ENCODE measurements around the gene SYNE4. TPM values are rescaled to one million over a fixed set of nuclear protein-coding genes. Genes with fewer than 3 reads are reported as not detected.

Gene SYNE4
- total RNA-seq, 1 experiment from 2014 or later = 0.14 TPM

DNA sequence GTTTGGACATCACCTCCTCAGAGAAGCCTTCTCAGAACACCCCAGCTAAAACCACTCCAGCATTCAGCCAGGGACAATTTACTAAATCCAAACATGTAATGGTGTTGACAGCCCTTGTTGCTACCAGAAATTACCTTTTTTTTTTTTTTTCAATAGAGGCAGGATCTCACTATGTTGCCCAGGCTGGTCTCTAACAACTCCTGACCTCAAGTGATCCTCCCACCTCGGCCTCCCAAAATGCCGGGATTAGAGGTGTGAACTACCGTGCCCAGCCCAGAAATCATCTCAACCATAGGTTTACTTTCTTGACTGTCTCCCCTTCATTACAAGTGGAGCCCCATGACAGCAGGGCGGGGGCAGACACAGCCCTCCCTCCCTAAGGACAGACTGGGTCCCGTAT is 14.8 kb upstream of the SYNE4 start:
- ChIA-PET CTCF (no interaction called here), POLR2A (no interaction called here)
- Mint-ChIP-seq H3K27ac (ENCODE audit: low read depth, unreplicated experiment) (no peak overlapping the region), H3K36me3 (ENCODE audit: insufficient read depth, unreplicated experiment) (peaks cover 14% of the 10 kb centered on the region), H3K27me3 (ENCODE audit: insufficient read depth, unreplicated experiment) (no peaks in the 10 kb centered on the region), H3K4me1 (ENCODE audit: insufficient read depth, unreplicated experiment) (no peaks in the 10 kb centered on the region), H3K9me3 (ENCODE audit: unreplicated experiment) (no peaks in the 10 kb centered on the region), H3K4me3 (ENCODE audit: unreplicated experiment) (no peak overlapping the region)
- no peak for DNase-seq (ENCODE audit: unreplicated experiment)
- no TSS peak for BruUV-seq (replicated peaks)
- intact Hi-C loops (cut with micrococcal nuclease) = no loop called here
- no peak for TF ChIP-seq CTCF (IDR thresholded peaks at IDR 0.05; ENCODE audit: unreplicated experiment)

GRCh38 chr19:36019061-36019670 is 10.6 kb upstream of the SYNE4 start:
- BruUV-seq (replicated peaks) = no TSS peak
- Mint-ChIP-seq H3K27me3 (ENCODE audit: insufficient read depth, unreplicated experiment) (no peaks in the 10 kb centered on the region), H3K4me1 (ENCODE audit: insufficient read depth, unreplicated experiment) (peaks cover 19% of the 10 kb centered on the region), H3K4me3 (ENCODE audit: unreplicated experiment) (no peak overlapping the region), H3K36me3 (ENCODE audit: insufficient read depth, unreplicated experiment) (peaks cover 20% of the 10 kb centered on the region), H3K27ac (ENCODE audit: low read depth, unreplicated experiment) (no peak overlapping the region), H3K9me3 (ENCODE audit: unreplicated experiment) (no peaks in the 10 kb centered on the region)
- ChIA-PET CTCF (no interaction called here), POLR2A (no interaction called here)
- intact Hi-C loops (cut with micrococcal nuclease) = no loop called here
- no peak for DNase-seq (ENCODE audit: unreplicated experiment)
- TF ChIP-seq CTCF (IDR thresholded peaks at IDR 0.05; ENCODE audit: unreplicated experiment) = no peak

DNA sequence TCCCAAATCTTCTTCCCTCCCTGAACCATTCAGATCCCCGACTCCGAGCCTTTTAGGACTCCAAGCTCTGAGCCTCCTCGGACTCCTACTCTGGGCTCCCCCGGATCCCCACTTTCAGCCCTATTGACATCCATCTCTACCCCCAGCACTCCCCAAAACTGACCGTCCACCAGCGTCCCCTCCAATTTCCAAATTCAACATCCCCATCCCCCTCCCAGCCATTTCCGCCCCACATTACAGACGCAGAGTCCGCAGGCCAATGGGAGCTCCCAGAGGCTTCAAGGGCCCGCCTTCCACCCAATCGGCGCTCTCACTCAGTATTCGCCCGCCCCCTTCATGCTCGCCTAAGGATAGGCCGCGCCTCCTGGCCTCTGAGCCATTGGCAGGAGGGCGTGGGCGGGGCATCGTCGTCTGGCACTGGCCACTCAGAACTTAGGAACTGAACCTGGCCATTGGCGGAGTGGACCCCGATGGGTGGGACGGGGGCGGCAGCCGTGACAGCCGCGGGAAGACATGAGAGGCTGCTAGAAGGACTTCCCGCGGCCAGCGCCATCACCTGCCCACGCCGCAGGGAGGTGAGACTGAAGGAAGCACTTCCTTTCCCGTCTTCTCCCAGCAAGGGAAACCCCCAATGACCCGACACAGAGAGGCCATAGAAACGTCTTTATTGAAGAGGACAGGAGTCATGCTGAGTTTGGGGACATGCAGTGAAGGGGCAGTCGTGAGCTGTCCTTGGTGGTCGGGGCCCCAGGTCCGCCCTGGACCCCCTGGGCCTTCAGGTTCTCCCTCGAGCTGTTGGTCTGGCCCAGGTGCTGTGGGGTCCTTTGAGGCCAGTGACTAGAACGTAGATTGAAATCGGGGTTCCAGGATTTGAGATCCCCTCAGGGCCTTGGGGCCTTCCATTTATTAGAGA is 5.7 kb upstream of the SYNE4 start, which contains the start of gene ALKBH6:
TSS of gene ALKBH6 (minus strand) at position 202 of the 913 bp plus-strand sequence. CDS start 816 bp downstream, outside the sequence.
- Mint-ChIP-seq H3K4me1 (ENCODE audit: insufficient read depth, unreplicated experiment) (peaks cover 38% of the 10 kb centered on the region), H3K4me3 (ENCODE audit: unreplicated experiment) (peak within 1 kb of the TSS; percentile 89), H3K9me3 (ENCODE audit: unreplicated experiment) (no peaks in the 10 kb centered on the region), H3K36me3 (ENCODE audit: insufficient read depth, unreplicated experiment) (peaks cover 8% of the 10 kb centered on the region), H3K27me3 (ENCODE audit: insufficient read depth, unreplicated experiment) (no peaks in the 10 kb centered on the region), H3K27ac (ENCODE audit: low read depth, unreplicated experiment) (peak within 1 kb of the TSS; percentile 92)
- peak; percentile 100 for DNase-seq (ENCODE audit: unreplicated experiment)
- intact Hi-C loops (cut with micrococcal nuclease) = loop anchor here (1.0 kb wide), 1 partner anchor 40 kb away; the partner anchor contains the start of genes THAP8 and WDR62
- ChIA-PET CTCF (interaction anchor here (0.5 to 0.9 kb wide), 6 partner anchors 10 to 420 kb away, joined by 3 to 4 read pairs (median 3); no protein-coding TSS in a partner anchor), POLR2A (interaction anchor here (0.7 to 2.0 kb wide), 17 partner anchors 11 to 521 kb away, joined by 3 to 13 read pairs (median 4); partner anchors contain the start of genes POLR2I, PSENEN, SDHAF1 and TBCB)
- BruUV-seq (replicated peaks) = TSS peak; percentile 74
- no peak for TF ChIP-seq CTCF (IDR thresholded peaks at IDR 0.05; ENCODE audit: unreplicated experiment)
